NT2/D1 (cell line): ENCODE data around the gene CARMIL1.

Source experiments
- SUZ12 ChIP-seq: IDR thresholded peaks from 2 replicates; pipeline ENCODE4 v1.6.1; 2011; ENCODE audit not compliant: insufficient read length, insufficient read depth; ENCODE audit errors: extremely low read depth
- YY1 ChIP-seq: IDR thresholded peaks from 2 replicates; pipeline ENCODE4 v1.6.1; 2011; ENCODE audit not compliant: insufficient read length, insufficient read depth

DNA sequence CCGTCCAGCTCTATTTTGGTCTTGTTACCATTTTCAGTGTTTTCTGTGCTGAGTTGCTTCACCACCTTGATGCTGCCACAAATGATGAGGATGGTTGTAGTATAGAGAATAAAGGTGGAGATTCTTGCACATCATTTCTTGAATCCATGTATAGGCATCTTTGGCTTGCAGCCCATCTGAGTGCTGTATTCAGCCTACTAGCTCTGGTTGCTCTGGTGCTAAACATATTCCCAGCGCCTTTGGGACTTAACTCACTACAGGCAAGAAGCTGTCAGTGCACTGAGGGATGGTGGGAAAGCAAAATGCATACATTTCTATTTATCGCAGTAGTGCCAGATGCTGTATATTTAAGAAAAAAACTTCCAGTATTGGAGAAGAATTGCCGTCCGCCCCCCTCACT lies 86.0 kb downstream of the CARMIL1 start:
- TF ChIP-seq YY1 (no peak), SUZ12 (no peak)
